ENCODE results near the gene C19orf67. TPM values are rescaled to one million over a fixed set of nuclear protein-coding genes. Genes with fewer than 3 reads are reported as not detected.

Gene C19orf67
- total RNA-seq, result not detected in 2 replicates

DNA sequence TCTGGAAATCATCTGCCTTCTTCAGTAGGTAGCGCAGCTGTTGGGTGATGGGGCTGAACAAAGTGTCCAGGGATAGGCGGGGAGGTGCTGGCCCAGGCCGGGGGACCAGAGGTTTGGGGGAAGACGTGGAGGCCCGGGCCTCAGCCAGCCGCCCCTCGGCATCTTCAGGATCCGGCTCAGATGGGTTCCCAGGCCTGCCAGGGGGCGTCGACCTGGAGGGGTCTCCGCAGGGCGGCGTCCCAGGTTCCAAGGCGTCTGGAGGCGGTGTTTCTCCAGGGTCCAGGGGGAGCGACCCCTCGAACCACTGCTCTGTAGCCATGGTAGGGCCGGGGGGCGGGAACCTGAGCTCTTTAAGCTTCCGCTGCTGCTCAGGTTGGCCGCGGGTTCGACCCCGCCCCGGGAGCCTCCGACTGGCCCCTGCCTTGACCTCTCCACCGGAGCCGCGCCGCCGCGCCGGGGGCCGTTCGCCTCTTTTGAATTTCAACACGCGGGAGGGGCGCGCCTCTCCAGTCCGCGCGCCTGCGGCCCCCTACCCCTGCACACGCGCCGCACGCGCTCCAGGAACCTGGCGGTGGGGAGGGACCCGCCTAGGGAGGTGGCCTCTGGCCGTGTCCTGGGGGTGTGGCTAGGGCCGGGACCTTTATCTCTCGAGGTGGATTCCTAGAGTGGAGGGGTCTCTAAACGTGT, at the start of gene C19orf67:
TSS of gene C19orf67 (minus strand) at position 475 of the 687 bp plus-strand sequence. CDS start at position 319, 156 bp downstream.

DNA sequence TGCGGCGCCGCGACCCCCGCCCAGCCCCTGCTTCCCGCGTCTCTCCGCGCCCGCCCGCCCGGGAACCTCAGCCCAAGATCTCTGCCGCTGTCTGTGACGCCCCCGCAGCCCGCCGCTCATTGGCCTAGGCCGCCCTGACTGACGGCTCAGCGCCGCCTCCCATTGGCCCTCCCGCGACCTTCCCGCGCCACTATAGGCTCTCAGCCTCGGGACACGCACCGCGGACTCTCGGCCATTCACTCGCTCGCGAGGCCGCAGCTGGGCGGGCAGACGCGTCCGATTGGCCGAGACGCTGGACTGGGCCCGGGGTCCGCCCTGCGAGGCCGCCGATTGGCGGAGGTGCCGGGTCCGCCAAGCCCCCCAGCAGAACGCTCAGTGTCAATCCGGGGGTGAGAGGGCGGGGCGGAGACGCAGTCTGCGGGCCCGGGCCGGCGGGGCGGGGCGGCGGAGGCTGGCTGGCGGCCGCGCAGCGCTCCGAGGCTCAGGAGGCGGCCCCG, 32.1 kb upstream of the C19orf67 start, which contains the start of gene PRKACA:
TSS of gene PRKACA (minus strand) at position 95 of the 497 bp plus-strand sequence. CDS start 215 bp downstream, outside the sequence.

DNA sequence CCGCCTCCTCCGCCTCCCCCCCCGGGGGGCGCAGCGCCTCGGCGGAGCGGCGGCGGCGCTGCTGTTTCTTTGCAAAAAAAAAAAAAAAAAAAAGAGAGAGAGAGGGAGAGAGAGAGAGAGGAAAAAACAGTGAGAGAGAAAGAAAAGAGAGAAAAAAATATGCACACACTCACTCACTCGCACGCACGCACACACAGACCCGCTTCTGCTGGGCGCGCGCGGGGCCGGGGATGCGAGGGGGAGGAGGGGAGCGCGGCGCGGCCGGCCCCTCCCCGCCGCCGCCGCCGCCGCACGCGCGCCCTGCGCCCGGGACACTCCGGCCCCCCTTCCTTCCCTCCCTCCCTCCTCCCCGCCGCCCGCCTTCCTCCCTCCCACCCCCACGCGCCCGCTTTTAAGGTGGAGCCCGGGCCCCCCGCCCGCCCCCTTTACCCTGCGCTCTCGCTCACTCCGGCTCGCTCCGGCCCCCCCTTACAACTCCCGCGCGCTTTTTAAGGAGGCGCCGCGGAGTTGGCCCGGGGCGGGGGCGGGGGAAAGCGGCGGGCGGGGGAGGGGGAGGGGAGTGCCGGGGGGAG, 5.0 kb upstream of the C19orf67 start, which contains the start of gene SAMD1:
TSS of gene SAMD1 (minus strand) at position 243 of the 572 bp plus-strand sequence.

GRCh38 chr19:14072535-14073260, 12.9 kb downstream of the C19orf67 start, which contains the start of gene MISP3:
Gene MISP3 (plus strand): TSS chr19:14072786. CDS start chr19:14073310, 524 bp downstream.

GRCh38 chr19:14061751-14062557, 23.6 kb downstream of the C19orf67 start, which contains the start of gene PALM3:
Gene PALM3 (minus strand): TSS chr19:14062076. CDS start chr19:14061980, 96 bp downstream.

DNA sequence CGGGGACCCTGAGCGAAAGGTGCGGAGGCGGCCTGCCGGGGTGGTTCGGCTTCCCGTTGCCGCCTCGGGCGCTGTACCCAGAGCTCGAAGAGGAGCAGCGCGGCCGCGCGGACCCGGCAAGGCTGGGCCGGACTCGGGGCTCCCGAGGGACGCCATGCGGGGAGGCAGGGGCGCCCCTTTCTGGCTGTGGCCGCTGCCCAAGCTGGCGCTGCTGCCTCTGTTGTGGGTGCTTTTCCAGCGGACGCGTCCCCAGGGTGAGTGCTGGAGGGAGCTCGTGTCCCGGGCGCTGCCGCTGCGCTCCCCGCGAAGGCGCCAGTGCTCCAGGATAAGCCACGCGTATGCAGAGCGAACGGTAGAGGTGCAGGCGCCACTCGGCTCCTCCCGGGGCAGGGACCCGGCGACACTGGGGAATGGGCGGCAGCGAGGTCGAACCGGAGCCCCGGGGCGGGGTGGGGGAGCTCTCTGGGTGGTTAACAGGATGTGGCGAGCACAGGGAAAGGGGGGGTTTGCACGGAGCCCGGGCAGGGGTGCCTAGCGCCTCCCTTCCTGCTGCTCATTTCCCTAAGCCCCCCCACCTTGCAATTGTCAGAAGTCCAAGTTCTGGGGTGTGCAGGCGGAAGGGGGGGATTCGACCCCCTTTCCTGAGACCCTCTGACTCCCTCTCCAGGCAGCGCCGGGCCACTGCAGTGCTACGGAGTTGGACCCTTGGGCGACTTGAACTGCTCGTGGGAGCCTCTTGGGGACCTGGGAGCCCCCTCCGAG, 53.7 kb downstream of the C19orf67 start, which contains the start of gene IL27RA:
TSS of gene IL27RA (plus strand) at position 44 of the 762 bp plus-strand sequence. CDS start at position 155, 111 bp downstream.

Other genes with a start within 250 kb of the C19orf67 start
- gene NANOS3, start 208.6 kb downstream of the C19orf67 start, total RNA-seq, result 0.94 TPM in 1 of 2 replicates, not detected in the other
- 0.63 and 0.97 TPM in 2 replicates for gene BRME1, start 179.7 kb downstream of the C19orf67 start, total RNA-seq
- 6.3 and 10.1 TPM in 2 replicates for gene CC2D1A, start 179.6 kb downstream of the C19orf67 start, total RNA-seq
- 0.13 and 0.16 TPM in 2 replicates for gene PODNL1, start 147.4 kb downstream of the C19orf67 start, total RNA-seq
- 11.3 and 15.8 TPM in 2 replicates for gene DCAF15, start 133.3 kb downstream of the C19orf67 start, total RNA-seq
- 1.6 and 6.4 TPM in 2 replicates for gene RFX1, start 79.5 kb downstream of the C19orf67 start, total RNA-seq
- not detected in 2 replicates for gene RLN3, start 57.6 kb downstream of the C19orf67 start, total RNA-seq
- 4.2 and 7.8 TPM in 2 replicates for gene IL27RA, start 54.0 kb downstream of the C19orf67 start, total RNA-seq
- not detected in 2 replicates for gene PALM3, start 23.7 kb downstream of the C19orf67 start, total RNA-seq
- gene MISP3, start 13.0 kb downstream of the C19orf67 start, total RNA-seq, result 0.16 and 0.19 TPM in 2 replicates
- gene SAMD1, start 5.0 kb upstream of the C19orf67 start, total RNA-seq, result 13.8 and 20.6 TPM in 2 replicates
- 36.1 and 76.5 TPM in 2 replicates for gene PRKACA, start 32.0 kb upstream of the C19orf67 start, total RNA-seq
- gene ASF1B, start 50.8 kb upstream of the C19orf67 start, total RNA-seq, result 12.7 and 18.3 TPM in 2 replicates
- 0.65 and 10.7 TPM in 2 replicates for gene ADGRL1, start 120.4 kb upstream of the C19orf67 start, total RNA-seq